T-helper 2 cell (primary cell): Measurements from ENCODE around the gene ZNF236.

Experiments used
- DNase-seq, 5 experiments: peaks; one replicate each; pipeline versions ENCODE4 v3.0.0 to v3.0.0-alpha.2; 2012 to 2022

The ZNF236 gene

GRCh38 chr18:76821875-76822505 is 367 bp upstream of the ZNF236 start:
- DNase-seq = peak; percentile 45 to 79 (median 60)

GRCh38 chr18:76823161-76823538 is 793 bp downstream of the ZNF236 start:
- peak in 1 of 5 experiments; percentile 6 for DNase-seq

DNA sequence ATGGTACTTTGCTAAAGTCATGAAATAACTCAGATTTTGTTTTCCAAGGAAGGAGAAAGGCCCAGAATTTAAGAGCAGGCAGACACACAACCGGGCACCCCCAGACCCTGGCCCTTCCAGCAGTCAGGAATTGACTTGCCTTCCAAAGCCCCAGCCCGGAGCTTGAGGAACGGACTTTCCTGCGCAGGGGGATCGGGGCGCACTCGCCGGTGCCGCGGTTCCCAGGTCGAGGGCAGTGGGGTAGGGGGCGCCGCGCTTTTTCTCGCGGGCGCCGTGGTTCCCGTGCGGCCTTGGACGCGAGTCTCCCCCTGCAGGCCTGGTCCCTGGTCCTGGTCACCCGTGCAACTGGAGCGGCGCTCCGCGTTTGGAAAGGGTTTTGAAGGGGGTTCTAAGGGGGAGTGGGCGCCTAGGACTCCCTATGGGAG is 1.2 kb downstream of the ZNF236 start:
- DNase-seq = peak in 1 of 5 experiments; percentile 7

DNA sequence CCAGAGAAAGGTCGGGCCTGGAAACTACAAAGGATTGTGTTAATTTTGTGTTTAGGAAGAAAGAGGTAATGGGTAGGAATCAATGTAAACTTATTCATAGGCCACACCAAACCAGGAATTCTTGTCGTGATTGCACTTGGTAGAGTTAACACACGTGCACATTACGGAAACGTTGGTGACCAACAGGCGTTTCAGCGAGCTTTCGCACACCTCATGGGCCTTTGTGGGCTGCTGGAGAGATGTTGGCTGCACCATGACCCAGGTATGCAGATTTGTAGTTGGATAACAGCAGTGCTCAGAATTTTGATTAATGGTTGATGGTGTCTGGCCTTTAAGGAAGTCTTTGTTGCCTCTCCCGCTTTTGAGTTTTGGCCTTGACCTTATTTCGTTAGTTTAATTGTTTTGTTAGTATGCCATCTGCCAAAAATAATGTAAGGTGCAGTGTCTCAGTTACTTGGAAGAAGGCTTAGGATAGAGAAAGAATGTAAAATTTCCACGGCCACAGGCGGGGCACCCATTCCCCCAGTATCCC is 1.9 kb downstream of the ZNF236 start:
- DNase-seq = no peak

DNA sequence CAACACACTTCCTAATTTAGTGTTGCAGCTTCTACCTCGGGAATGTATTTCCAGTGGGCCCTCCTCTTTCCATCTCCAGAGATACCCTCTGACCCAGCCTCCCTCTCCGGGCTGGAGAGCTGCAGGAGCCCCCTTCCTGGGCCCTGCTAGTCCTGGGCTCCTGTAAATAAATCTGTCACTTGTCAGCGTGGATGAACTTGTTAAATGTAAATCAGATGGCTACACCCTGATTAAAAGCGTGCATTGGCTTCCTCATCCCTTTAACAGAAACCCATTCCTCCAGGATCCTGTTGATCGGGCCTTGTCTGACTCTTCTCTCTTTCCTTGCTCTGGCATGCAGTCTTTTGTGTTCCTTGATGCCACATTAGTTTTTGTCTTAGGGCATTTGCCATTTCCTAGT is 2.4 kb downstream of the ZNF236 start:
- DNase-seq = no peak

DNA sequence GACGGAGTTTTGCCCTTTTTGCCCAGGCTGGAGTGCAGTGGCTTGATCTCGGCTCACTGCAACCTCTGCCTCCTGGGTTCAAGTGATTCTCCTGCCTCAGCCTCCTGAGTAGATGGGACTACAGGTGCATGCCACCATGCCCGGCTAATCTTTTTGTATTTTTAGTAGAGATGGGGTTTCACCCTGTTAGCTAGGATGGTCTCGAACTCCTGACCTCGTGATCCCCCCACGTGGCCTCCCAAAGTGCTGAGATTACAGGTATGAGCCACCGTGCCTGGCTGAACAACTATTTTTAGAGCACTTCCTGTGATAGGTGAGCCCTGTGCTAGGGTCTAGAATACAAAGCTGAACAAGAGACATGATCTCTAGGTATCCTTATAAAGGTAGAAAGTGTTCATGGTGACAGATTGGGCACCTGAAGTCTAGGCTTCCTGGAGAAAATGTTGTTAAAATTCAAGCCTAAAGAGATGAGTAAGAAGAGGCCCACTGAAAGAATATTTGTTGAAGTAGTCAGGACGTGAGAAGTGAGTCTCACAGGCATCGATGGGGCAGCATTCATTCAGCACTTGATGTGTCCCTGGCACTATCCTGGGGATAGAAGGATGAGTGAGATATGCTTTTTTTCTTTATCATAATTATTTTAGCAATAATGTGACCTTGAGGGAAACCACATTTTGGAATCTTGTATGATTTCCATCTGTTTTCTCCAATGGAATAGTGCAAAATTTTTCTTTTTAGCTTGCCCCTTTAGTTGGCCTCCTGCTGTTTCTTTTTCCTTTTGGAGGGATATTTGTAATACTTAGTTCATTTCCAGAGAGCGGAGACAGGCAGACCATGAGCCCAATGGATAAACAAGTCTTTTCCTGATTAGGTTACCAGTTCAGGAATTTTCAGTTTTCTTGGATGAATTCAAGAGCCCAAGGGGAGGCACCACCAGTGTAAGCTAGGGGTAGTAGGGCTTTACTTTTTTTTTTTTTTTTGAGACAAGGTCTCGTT is 5.1 kb downstream of the ZNF236 start:
- no peak for DNase-seq

- no peak for DNase-seq
These were observed 12.0 kb downstream of the ZNF236 start for GRCh38 chr18:76834379-76834778.

- DNase-seq = peak in 1 of 5 experiments; percentile 29
These were observed 13.0 kb downstream of the ZNF236 start for GRCh38 chr18:76835380-76835779.

- no peak for DNase-seq
These were observed 14.7 kb downstream of the ZNF236 start for GRCh38 chr18:76837071-76837470.

DNA sequence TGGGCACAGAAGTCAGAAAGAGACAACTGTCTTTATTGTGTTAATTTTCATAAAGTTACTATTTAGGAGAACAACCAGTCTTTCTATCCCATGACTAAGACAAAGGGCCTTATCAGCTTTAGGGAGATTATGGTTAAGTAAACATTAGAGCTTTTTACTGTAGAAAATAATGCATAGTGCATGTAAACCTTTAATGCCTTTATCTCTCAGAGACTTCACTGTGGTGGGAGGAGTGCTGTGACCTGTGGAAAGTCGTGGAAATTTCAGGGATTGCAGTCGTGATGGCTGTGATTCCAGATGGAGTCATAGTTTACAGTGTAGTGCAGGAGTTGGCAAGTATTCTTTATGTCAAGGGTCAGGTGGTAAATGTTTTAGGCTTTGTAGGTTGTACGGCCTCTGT is 15.8 kb downstream of the ZNF236 start:
- DNase-seq = no peak

- DNase-seq = no peak
These were observed 16.9 kb downstream of the ZNF236 start for GRCh38 chr18:76839086-76839794.

- DNase-seq = no peak
These were observed 20.6 kb downstream of the ZNF236 start for GRCh38 chr18:76842837-76843530.

DNA sequence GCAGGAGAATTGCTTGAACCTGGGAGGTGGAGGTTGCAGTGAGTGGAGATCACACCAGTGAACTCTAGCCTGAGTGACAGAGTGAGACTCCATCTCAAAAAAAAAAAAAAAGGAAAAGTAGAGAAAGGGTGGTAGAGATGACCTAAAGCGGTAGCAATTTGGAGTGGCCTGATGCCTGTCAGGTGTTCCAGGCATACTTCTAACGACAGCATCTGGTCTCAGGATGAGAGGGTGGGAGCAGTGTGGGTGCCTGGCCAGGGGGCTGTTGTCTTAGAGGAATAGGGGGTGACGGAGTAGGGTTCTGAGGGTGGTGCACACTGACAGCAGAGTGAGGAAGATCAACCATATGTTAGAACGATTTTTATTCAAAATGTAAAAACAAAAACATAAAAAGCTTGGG is 21.8 kb downstream of the ZNF236 start:
- no peak for DNase-seq

DNA sequence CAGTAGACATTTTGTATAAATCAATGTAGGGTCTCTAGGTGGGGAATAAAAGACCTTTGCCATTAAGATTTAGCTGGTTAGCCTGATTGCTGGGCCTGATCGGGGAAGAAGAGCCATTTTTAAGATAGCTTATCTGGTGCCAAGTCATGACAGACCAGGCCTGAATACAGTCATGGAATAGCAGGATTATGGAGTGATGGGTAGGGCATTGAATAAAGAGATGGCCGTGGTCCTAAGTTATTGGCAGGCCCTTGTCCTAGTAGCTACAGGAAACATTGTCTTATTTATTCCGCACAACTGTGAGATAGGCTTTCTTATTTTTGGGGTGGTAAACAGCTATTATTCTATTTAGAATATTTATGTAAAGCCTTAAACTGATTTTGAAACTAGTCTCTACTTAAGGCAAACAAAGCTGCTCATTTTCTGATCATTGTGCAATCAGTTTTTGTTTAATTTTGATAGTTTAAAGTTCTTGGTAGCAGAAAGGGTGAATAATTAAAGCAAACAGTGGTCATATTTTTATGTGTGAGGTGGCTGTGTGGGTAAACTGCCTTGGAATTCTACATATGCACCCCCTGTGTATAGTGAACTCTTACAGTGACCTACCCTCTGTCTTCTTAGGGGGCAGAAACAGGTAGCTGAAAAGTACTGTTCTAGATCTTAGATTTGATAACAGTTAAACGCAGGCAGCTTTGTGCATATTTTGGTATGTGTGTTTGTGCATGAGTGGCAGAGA is 22.6 kb downstream of the ZNF236 start:
- no peak for DNase-seq

- DNase-seq = no peak
These were observed 23.9 kb downstream of the ZNF236 start for GRCh38 chr18:76846217-76846616.

DNA sequence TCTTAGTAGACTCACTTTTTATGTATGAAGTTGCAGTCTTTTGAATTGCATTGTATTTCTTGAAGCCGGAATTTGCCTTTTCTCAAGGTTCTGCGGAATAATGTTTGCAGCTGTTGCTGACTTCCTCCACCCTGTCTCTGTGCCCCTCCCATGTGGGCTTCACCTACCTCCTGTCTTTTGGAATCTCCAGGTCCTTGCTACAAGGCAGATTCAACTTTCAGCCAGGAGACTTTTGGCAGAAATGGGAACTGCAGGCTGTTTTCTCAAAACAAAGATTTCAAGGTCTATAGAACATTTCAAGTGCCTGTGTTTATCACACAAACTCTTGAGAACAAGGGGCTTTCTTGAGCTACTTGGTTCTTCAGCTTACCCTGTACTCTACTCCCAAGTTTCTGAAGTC is 25.6 kb downstream of the ZNF236 start:
- DNase-seq = no peak

DNA sequence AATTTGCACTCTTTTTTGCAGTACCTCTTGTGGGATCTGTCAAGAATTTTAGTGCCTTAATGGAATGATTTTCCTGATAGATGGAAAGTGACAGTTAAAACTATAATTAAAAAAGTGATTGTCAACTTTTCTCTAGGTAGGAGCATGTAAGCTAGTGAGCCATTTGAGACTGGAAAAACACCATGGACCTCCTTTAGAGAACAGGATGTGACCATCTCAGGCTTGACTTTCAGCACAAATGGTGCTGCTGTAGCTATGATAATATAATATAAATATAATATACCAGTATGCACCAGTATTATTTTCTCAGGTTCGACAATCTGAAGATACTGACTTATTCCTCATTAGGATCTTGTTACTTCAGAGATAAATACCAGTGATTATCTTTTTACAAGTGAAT is 27.8 kb downstream of the ZNF236 start:
- peak in 1 of 5 experiments; percentile 30 for DNase-seq

DNA sequence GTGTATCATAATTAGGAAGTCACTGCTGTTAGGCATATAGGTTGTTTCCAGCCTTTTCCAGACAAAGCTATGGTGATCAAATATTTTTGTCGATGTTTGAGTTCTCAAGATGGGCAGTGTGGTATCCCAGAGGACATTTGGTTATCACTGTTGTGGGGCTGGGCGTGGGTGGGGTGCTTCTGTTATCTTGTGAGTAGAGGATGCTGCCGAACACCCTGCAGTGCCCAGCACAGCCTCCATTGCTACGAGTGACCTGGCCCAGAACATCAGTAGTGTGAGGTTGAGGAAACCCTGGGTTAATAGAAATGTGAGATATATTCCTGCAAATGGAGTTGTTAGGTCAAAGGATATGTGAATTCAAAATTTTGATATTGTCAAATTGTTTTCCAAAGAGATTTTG is 33.2 kb downstream of the ZNF236 start:
- no peak for DNase-seq

- no peak for DNase-seq
These were observed 35.1 kb downstream of the ZNF236 start for GRCh38 chr18:76857476-76857875.

DNA sequence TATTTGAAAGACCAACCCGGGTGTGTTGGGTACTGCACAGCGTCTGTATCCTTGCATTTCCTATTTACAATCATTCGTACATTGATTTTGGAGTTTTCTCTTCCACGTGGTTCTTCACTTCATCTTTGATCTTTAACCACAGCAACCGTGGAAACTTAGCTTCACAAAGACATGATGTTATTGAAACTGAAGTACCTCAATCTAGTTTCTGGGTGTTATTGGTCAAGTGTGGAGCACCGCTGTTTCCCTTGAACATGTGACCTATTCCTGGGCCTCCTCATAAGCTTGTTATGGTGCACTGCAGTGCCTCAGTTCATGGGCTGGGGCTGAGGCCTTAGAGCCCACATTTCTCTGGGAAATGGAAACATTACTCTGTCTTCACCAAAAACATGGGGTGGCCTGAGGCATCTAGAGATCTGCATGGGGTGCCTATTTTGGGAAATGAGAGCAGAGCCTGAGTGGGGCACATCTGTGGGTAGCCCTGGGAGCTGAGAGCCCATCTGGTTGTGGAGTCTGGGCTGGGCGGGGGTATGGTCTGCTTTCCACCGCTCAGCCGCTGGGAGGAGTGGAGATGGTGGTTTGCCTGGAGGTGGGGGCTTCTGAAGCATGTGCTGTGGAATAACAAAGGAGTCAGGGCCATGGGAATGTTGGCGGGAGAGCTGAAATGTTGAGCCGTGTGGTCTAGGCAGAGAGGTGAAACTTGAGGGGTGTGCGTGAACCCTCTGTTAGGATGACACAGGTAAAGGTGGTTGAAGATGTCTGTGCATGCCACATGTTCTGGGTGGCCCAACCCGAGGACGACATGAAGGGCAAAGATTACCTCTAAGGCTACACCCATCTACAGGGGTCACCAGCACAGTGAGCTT is 37.4 kb downstream of the ZNF236 start:
- peak in 1 of 5 experiments; percentile 84 for DNase-seq

DNA sequence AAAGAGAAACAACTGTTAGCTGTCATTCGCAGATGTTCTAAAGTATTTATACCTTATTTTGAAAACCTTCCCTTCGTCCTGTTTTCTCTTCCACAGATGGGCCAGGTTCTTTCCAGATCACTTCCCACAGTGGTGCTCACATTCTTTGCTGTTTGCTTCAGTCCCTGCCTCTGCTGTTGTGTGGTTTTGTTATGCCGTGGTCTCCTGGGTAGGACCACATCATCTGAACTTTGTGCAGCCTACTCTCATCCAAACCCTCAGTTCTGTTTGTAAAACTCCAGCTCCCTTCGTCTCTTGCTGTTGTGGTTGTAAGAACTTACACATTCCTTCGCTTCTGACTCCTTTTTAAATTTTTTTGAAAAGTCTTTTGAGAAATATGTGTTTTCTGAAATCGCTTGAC is 38.1 kb downstream of the ZNF236 start:
- DNase-seq = peak in 1 of 5 experiments; percentile 30
